ENCODE measurements around the gene CDHR5.
A peak's percentile ranks its signal among the peaks of the same experiment; 100 is the strongest.
"Not testable (repeated sequence)": the region's sequence is repeated elsewhere in the genome, so short reads cannot be mapped to it uniquely, and the experiment has no call there.

Gene CDHR5

DNA sequence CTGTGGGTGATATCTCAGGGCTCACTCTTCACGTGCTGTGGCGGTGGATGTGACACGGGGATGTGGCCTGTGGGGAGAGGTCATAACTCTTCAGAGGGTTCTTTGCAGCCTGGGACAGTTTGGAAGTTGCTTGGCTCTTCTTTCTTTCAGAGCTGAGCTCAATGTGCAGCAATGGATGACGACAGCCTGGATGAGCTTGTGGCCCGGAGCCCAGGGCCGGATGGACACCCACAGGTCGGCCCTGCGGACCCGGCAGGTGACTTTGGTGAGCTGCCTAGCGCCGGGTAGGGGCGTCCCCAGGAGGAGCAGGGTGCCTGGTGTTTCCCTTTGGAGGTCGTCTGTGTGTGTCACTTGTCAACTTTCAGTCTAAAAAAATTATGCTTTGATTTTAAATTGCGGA is 43.4 kb downstream of the CDHR5 start:
- DNase-seq: no peak

DNA sequence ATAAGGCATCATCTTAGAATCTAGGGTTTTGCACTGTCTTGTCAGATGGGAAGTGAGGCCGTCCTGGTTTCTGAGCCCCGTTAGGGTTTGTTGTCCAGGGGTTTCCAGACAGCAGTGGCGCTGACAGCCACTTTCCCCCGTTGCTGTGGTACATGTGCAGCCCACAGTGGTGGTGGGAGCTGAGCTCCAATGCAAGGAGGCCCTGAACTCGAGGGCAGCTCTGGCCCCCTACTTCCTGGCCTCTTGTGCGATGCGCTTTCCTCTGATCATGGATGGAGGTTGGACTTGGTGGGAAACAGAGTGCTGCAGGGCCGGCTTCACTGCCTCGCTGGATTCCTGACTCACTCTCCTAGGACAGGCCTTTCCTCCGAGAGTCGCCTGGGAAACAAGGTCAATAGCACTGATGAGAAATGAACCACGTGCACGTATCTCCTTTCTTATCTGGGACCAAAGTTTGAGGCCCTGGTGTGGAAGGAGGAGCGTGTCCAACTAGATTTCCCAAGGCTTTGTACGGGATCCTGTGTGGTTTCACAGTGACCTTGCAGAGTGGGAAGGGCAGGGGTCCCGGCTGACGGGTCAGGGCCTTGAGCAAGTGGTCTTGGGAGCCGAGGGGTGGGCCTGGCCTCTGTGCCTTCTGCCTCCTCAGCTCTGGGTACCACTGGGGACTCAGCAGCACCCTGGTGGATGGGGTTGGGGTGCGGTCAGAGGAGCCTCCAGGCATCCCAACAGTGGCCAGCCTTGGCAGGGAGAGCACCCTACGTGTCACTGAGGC is 44.7 kb downstream of the CDHR5 start:
- no peak for DNase-seq

DNA sequence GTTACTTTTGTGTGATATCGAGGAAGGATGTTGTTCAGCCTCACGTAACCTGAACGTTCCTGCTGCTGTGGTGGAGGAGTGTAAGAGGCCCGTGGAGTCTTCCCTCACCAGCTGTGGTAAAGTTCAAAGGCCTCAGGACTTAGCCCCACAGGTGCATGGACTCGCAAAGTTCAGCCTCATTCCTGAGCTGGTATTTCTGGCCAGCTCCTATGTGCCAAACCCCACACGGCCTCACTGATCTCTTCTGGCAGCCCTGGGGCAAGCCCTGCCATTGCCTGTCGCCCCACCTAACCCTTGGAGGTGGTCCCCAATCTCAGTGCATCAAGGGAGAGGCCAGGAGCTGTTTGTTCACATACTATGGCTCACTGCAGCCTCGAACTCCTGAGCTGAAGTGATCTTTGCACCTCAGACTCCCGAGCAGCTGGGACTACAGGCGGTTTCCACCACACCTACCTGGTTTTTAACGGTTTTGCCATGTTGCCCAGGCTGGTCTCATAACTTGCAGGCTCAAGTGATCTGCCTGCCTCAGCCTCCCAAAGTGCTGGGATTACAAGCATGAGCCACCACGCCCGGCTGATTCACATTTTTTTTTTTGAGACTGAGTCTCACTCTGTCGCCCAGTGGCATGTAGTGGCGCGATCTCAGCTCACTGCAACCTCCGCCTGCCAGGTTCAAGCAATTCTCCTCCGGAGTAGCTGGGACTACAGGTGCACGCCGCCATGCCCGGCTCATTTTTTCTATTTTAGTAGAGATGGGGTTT is 46.3 kb downstream of the CDHR5 start:
- no peak for DNase-seq

DNA sequence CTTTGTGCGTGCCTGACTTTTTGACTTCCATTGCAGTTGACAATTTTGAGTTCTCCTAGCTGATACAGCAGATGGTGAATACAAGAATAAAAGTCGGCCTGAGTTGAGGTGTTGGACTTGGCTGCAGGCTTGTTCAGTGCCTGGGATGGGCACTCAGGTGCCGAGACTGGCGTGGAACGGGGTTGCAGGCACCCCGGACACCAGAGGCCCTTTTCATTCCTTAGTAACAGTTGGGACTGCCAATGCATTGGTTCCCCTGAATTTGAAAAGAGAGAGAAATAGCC is 47.2 kb downstream of the CDHR5 start:
- DNase-seq: no peak

DNA sequence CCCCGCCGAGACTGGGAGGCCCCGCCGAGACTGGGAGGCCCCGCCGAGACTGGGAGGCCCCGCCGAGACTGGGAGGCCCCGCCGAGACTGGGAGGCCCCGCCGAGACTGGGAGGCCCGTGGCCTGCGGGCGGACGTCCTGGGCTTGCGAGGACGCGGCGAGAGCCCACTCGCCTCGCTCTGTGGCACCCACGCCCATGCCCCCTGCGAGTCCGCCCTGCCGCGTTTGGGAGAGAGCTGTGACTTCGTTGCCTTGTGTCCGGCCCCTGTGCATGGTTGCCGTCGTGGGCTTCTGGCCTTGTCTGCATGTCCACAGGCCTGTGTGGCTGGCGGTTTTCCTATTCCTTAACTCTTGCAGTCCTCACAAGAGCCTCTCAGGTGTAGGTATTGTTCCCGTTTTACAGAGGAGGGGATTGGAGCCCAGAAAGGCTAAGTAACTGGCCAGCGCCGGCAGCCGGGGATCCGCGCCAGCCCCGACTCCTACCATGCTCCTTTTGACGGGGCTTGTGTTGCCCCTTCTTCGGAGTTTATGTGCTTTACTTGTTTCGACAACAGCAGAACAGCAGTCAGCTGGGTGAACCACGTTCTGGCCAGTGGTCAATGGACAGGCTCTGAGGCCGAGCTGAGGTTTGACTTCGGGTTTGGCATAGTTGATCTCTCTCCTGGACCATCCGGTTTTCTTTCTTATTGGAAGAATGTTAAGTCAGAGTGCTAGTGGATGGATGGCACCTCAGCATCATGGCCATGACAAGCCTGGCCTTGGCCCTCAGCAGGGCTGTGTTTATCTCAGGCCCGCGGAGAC is 47.7 kb downstream of the CDHR5 start:
- no peak for DNase-seq

DNA sequence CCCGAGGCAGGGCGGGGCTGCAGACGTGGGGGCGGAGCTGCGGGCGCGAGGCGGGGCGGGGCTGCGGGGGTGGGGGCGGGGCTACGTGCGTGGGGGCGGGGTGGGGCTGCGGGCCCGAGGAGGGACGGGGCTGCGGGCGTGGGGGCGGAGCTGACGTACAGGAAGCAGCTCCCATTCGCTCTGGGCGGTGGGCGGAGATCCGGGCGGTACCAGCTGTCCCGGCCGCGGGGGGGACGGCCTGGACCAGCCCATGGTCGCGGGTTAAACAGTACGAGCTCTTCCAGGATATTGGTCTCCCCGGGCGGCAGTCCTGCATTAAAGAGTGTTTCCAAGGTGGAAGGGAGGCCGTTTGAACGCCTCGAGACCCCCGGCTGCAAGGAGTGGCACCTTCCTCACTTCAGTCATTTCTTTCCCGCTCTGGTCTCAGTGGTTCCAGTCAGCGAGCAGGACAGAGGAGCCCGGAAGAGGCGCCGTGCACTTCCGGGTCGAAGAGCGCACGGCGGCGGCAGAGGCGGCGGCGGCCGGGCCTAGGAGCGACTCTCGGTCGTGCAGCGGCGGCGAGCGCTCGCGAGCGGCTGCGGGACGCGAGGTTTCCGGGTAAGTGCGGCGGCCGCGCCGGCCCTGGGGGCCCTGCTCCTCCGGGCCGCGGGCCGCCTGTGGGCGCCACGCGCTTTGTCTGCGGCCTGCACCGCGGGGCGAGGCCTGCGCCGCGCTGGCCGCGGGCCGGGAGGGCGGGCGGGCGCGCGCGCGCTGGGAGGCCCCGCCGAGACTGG is 48.6 kb downstream of the CDHR5 start, which contains the start of gene PHRF1:
TSS of gene PHRF1 (plus strand) at position 475 of the 773 bp plus-strand sequence. CDS start 5,043 bp downstream, outside the sequence.
- peak; percentile 69 for DNase-seq

DNA sequence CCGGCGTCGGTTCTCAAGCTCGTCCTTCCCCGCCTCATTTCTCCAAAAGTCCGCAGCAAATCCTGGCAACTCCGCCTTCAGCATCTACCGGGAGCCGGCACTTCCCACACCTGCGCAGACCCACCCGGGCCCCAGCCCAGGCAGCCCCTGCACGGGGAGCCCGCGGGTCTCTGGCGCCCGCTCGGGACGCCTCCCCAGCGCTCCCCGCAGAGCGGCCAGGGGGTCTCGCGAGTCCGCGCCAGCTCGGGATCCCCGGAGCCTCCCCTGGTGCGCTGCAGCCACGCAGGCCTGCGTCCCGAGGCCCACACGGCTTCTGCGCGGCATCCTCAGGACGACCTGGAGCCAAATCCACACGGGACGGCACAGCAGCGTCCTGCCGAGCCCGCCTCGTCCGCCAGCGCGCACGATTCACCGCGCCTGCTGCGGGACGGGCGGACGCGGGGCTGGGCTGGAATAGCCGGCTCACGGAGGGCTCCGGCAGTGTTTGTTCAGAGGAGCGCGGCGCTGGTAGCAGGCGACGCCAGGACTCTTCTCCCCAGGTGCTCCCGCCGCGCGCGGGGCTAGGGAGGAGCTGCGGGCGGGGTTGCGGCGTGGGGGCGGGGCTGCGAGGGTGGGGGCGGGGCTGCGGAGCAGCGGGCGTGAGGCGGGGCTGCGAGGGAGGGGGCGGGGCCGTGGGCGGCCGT is 49.3 kb downstream of the CDHR5 start:
- DNase-seq: no peak

DNA sequence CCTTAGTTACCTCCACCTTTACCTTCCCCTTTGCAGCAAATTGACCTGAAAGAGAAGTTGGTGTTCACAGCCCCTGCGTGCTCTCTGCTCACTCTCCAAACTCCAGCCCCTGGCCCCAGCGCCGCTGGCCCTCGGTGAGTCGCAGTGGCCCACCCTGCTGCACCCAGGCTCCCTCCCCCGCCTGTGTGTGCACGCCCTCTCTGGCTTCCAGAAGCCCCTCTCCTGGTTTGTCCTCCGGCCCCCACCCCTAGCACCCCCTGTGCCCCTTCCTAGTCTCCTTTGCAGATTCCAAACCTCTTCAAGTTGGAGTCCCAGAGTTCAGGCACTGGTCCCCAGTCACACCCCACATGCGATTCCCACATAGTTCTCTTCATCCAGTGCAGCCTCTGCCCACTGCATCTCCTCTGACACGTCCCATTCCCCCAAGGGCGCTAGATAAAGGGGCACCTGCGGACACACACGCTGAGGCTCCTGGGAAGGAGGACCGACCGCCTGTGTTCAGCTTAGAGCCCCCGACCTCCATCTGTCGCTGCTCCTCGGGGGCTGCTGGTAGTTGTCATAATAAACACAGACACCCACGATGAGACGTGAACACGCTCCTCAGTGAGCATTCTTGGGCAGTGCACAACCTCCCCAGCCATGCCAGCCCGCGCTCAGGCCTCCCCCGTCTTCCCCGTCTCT is 50.0 kb downstream of the CDHR5 start:
- no peak for DNase-seq

DNA sequence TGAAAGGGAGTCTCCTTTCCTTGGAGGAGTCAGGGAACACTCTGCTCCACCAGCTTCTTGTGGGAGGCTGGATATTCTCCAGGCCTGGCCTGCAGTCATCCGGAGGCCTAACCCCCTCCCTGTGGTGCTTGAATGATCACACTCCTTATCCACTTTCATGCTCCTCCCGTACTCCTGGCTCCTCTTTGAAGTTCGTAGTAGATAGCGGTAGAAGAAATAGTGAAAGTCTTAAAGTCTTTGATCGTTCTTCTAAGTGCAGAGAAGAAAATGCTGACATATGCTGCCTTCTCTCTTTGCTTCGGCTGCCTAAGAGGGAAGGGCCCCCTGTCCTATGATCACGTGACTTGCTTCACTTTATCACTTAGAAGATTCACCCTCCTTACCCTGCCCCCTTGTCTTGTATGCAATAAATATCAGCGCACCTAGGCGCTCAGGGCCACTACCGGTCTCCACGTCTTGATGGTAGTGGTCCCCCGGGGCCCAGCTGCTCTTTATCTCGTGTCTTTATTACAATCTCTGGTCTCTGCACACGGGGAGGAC is 50.7 kb downstream of the CDHR5 start:
- not testable (repeated sequence) for DNase-seq

DNA sequence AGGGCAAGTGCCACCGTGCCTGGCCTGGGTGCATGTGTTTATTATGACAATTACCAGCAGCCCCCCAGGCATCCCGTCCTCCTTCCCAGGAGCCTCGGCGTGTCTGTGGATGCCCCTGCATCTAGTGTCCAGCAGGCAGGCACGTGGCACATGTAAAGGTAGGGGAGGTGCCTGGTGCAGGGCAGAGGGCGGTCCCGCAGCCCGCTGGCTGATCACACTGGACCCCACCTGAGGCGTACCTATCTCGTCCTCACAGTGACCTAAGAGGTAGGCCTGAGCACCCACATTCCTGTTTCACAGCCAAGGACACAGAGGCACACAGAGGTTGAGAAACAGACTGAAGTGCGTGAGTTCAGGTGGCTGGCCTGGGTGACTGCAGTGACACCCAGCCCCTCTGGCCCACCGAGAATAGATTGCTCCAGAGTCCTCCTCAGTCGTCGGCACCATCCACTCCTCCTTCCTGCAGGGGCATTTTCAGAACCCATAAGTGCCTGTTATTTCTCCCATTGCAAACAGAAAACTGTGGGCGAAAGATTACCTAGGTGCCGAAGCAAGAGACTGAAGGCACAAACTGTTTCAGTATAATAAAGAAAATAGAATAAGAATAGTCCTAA is 51.5 kb downstream of the CDHR5 start:
- DNase-seq: no peak

DNA sequence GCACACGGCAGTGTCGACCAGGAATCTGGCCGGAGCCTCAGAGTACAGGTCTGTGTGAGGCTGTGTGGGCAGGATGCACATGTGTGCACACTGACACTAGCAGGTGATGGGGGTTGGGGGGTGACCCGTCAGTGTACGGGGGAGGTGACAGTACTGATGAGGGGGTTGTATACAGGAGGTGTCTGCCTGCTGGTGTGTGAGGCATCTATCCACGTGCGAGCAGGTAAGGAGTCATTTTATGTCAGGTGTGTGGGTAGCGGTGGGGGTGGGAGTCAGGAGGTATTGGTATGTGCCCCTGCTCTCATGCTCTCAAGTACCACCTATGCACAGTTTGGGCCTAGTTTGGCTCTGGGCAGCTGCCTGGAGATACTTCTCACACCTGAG is 53.0 kb downstream of the CDHR5 start:
- no peak for DNase-seq

DNA sequence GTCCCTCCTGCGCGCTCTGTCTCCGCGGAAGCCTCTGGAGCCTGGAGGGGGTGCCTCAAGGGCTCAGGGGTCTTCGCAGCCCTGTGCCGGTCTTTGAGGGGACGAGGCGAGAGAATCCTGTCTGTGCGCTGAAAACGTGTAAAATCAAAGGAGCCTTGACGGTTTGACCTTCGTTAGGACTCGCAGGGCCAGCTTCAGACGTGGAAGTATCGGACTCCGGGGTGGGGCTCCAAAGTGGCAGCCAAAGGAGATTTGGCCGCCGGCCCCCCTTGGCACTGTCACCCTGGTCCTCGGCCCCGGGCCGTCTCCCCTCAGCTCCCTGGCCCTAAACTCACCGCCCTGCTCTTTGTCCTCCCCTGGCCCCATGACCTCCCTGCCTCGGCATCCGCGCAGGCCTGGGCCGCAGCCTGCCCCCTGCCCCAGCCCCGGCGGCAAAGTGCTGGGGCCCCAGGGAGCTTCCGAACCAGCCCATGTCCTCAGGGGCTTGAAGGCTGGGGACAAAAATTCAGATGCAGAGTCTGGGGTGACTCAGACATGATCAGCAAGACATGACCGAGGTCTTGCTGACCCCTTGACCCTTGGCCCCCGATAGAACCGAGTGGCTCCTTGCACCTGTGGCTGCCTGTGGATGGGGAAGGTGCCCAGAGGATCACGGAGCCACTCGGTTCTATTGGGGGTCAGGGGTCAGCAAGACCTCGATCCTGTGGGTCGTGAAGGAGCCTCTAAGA is 55.4 kb downstream of the CDHR5 start:
- DNase-seq: no peak

DNA sequence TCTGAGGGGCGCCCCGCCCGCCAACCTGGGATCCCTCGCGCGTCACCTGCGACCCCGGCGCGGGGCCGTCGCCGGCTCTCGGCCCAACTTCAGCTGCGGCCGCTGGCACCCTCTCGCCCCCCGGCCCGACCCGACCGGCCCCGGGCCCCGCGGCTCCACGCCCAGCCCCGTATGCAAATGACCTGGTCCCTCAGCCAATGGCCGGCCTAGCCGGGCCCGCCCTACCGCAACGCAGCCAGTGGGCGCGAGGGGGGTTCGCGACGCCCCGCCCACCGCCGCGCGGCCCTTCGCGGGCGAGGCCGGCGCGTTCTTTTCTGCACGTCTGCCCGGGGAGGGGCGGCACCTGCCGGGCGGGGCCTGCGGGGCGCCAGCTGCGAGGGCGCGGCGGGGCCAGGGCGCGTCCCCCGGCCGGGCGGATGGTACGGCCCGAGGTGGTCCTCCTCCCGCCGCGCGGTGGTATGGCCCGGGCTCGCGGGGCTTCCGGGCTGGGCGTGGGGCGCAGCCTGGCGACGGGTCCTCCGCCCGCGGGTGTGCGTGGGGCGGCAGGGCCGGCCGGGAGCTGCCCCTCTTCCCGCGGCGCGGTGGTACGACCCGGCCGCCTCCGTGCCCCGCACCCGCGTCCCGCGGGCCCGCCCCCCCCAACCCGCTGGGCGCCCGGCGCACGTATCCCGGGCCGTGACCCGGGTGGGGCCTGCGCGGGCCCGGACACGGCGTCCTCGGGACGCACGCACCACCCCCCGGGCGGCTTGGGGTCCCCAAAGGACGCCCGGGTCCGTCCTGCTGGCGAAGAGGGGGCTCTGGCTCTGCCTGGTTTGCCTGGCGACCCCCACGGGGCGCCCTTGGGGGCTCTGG is 56.2 kb downstream of the CDHR5 start:
- peak; percentile 80 for DNase-seq

DNA sequence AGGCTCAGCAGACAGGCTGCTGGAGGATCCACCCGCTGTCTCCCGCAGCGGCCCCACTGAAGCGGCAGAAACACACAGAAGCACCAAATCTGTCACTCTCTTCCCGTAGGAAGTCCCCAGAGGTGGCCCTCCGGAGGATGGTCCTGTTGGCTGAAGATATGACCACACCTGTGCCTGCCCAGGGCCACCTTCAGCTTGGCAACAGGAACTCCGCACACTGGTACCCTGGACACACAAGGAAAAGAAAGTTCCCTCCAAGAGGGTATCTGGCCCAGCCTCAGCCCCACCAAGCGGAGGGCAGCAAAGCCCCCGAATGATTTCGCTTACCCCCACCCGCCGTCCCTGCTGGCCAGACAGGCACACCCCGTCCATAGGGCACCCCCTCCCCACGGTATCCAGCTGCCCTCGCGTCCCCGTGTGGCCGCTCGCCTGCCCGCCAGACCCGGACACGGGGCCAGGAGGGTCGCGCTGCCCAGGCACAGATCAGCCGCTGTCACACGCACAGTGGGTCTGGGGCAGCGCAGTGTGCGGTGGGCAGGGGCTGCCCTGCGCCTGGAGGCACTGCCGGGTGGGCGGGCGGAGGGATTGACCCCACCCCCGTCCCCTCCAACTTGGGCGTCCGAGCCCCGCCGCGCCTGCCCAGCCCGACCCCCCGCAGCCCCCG is 57.0 kb downstream of the CDHR5 start:
- no peak for DNase-seq

DNA sequence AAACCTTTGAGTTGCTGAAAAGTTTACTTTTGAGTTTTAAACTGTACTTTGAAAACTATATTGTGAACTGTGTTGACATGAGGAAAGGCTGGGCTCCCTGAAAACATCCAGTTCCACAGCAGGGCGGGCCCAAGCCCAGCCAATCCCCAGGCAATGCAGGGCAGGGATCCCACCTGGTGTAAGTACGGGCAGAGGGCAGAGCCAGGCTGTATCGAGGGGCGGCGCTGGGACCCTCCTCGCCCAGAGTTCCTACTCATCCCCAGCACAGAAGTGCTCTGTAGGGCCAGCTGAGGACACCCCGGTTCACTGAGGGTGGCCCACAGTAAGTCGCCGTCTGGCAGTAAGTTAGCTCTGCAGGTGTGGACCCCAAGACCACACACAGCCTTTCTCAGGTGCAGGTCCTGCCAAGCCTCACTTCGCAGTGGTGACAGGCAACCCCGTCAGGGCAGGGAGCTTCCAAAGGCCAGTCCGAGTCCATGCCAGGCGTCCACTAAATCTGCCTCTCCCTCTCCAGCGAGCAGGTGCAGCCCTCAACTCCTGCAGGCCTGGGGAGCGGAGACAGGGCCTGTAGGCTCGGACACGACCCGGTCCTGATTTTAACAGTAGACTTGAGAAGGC is 57.6 kb downstream of the CDHR5 start:
- no peak for DNase-seq
